Stimulated activated CD4-positive, alpha-beta T cell treated with anti-CD3 and anti-CD28 coated beads, TNF-alpha, amount 100 ng/mL, for 1 hour (primary cell): ENCODE data around the gene CABP5.
"Not testable (repeated sequence)": the region's sequence is repeated elsewhere in the genome, so short reads cannot be mapped to it uniquely, and the experiment has no call there.

ENCODE experiments used
- DNase-seq, 3 donors: peaks; one replicate each; pipeline ENCODE4 v3.0.0-alpha.2; 2020; ENCODE audit warnings: low read depth in 3 of 3, low spot score in 1 of 3

CABP5 gene

GRCh38 chr19:48043675-48044258 is at the start of gene CABP5:
TSS of gene CABP5 (minus strand) at chr19:48044079. CDS start at chr19:48043922, 157 bp downstream.
- no peak for DNase-seq

DNA sequence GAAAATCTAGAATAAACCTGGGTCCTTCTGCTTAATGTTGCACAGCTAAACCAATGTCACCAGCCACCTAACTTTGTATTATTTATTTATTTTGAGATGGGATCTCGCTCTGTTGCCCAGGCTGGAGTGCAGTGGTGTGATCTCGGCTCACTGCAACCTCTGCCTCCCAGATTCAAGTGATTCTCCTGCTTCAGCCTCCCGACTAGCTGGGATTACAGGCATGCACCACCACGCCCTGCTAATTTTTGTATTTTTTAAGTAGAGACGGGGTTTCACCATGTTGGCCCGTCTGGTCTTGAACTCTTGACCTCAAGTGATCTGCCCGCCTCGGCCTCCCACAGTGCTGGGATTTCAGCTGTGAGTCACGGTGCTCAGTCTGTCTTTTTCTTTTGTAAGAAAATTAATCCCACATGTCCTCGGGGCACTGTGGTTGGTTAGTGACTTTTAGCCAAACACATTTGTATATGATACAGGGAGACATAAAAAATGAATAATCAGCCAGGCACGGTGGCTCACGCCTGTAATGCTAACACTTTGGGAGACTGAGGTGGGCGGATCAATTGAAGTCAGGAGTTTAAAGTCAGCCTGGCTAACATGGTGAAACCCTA is 47.3 kb upstream of the CABP5 start:
- not testable (repeated sequence) for DNase-seq

- no peak for DNase-seq
Measured at GRCh38 chr19:48090281-48090802, 46.5 kb upstream of the CABP5 start.

GRCh38 chr19:48088991-48089390 is 45.1 kb upstream of the CABP5 start:
- DNase-seq, result not testable (repeated sequence)

GRCh38 chr19:48085904-48086864 is 42.3 kb upstream of the CABP5 start:
- no peak for DNase-seq

DNA sequence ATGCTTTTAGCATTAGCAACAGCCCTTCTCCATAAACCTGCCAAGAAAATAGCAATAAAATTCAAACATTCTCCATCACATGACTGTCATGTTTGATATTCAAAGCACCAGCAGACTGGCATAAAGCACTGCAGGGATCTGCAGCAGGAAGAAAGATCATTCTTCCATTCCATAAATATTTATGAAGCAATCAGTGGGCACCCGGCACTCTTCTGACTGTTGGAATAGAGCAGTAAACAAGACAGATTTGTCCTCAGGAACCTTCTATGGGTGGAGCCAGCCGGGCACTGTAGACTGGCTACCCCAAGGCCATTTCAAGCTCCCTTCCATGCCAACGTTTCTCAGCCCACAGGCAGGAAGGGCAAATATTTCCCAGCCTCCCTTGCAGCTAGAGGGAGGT is 41.2 kb upstream of the CABP5 start:
- DNase-seq, result no peak

DNA sequence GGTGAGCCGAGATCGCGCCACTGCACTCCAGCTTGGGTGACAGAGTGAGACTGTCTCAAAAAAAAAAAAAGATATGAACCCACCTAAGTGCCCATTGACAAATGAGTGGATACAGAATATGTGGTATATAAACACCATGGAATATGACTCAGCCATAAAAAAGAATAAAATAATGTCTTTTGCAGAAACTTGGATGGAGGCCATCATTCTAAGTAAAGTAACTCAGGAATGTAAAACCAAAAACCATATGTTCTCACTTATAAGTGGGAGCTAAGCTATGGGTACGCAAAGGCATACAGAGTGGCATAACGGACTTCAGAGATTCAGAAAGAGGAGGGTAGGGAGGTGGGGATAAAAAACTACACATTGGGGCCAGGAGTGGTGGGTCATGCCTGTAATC is 37.2 kb upstream of the CABP5 start:
- no peak for DNase-seq

DNA sequence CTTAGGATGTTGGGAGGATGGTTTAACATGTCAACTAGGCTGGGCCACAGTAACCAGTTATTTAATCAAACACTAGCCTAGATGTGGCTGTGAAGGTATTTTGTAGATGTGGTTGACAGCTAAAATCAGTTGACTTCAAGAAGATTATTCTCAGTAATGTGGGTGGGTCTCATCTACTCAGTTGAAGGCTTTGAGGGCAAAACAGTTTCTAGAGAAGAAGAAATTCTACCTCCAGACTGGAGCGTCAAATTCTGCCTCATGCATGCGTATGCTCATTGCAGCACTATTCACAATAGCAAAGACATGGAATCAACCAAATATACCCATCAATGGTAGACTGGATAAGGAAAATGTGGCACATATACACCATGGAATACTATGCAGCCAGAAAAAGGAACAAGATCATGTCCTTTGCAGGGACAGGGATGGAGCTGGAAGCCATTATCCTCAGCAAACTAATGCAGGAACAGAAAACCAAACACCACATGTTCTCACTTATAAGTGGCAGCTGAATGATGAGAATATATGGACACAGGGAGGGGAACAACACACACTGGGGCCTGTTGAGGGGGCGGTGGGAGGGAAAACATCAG is 26.4 kb upstream of the CABP5 start:
- DNase-seq, result not testable (repeated sequence)

- no peak for DNase-seq
Measured at GRCh38 chr19:48069435-48069834, 25.6 kb upstream of the CABP5 start.

DNA sequence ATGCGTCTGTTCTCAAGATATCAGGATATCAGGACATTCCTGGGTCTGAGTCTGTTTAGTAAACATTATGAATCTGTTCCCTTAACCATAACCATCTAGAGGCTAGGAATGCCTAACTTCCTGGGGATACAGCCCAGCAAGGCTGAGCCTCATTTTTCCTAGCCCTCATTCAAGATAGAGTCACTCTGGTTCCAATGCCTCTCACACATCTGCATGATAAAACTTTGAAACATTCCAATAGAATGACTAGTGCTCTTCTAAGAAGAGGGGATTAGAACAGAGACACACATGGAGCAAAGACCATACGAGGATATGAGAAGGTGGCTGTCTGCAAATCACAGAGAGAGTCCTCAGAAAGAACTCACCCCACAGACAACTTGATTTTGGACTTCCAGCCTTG is 20.6 kb upstream of the CABP5 start:
- no peak for DNase-seq

DNA sequence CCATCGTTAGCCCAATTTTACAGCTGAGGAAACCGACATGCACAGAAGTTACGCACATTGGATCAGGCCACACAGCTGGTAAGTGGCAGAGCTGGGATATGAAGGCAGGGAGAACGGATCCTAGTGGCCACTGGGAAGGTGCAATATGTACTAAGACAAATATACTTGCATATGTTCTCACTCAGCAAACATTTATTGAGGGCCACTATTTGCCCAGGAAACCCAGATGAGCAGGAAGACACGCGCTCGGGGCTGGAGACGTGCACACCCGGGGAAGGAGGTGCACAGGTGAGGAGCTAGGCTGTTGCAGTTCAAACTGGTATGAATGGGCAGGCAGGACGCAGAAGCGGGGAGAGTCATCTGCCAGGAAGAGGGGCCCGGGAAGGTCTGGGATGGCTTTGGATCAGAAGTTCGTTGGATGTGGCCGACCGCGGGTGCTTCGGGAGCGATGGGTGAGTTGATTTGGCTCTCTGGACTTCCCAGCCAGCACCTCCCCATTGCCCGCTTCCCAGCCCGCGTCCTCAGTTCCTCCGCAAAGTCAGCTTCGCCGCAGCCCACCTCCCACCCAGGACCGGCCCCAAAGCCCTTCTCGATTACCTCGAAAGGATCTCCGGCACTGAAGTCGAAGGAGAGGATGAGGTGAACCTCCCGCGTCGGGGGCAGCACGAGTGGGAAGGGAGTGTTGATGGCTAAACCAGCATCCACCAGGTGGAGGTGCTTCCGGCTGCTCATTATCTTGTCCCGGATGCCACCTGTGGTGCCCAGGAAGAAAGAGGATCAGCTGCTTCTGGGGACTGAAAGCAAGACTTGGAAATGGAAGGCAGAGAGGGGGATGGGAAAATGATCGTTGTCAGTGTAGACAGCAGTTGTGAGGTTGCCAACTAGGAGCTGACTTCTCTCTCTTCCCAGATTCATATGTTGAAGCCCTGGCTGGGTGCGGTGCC is 17.8 kb upstream of the CABP5 start:
- no peak for DNase-seq

DNA sequence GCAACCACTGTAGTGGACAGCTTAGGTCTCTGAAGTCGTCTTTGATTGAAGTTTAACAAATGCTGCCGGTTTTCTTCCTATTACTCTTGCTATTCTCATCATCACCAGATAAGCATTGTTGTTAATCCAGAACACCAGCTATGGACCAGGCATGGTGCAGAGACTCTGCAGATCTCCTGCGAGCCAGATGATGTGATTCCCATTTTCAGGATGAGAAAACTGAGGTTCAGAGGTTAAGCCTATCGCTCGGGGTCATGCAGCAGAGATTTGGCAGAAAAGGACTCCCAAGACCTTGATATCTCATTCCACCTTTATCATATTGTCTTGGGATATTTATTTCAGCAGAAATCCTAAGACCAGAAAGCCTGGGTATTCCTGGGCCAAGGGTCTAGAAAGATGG is 16.5 kb upstream of the CABP5 start:
- no peak for DNase-seq

DNA sequence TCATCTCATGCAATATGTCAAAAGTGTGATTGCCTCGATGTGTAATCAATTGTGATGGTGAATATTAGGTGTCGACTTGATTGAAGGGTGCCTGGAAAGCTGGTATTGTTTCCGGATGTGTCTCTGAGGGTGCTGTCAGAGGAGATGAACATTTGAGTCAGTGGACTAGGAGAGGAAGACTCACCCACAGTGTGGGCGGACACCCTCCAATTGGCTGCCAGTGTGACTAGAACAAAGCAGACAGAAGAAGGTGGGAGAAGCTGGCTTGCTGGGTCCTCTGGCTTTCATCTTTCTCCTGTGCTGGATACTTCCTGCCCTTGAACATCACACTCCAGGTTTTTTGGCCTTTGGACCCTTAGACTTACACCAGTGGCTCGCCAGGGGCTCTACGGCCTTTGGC is 15.5 kb upstream of the CABP5 start:
- DNase-seq, result no peak

DNA sequence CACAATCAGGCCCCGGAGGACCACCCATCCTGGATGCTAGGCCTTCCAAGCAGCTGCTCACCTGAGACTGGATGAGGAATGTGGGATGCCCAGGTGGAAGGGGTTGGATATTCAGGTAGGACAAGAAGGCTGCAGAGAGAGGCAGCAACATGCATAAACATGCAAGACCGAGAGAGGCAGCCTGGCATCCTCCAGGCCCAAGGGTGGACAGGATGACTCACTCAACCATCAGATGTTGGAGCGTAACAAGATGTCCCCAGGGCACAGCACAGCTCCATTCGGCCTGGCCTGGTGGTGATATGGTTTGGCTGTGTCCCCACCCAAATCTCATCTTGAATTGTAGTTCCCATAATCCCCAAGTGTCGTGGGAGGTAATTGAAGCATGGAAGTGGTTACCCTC is 10.0 kb upstream of the CABP5 start:
- no peak for DNase-seq

DNA sequence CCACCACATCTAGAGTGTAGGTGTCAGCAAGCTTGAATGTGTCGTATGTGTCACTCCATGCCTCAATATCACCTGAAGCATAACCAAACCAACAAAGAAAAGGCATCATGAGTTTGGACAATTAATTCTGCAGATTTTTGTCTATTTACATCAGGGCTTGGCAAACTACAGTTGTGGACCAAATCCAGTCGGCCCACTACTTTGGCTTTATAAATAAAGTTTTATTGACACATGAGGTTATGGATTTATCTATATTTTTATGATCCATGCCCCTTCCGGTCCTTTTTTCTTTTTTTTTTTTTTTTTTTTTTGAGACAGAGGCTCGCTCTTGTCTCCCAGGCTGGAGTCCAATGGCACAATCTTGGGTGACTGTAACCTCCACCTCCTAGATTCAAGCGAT is 9.2 kb upstream of the CABP5 start:
- DNase-seq, result no peak

DNA sequence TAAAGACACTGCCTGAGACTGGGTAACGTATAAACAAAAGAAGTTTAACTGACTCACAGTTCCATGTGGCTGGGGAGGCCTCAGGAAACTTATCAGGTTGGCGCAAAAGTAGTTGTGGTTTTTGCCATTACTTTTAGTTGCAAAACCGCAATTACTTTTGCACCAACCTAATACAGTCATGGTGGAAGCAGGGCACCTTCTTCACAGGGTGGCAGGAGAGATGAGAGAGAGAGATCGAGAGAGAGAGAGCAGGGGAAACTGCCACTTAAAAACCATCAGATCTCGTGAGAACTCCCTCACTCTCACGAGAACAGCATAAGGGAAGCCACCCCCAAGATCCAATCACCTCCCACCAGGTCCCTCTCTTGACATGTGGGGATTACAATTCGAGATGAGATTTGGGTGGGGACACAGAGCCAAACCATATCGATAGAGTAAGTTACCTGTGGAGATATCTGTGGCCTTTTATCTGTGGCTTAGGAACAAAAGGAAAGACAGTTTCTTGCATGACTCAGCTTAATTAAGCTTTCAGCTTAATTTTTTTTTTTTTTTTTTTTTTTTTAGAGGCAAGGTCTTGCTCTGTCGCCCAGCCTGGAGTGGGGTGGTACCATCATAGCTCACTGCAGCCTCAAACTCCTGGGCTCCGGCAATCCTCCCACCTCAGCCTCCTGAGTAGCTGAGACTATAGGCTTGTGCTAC is 7.6 kb upstream of the CABP5 start:
- no peak for DNase-seq

- DNase-seq, result no peak
Measured at GRCh38 chr19:48044561-48044960, 682 bp upstream of the CABP5 start.

GRCh38 chr19:48041877-48042580 is 1.9 kb downstream of the CABP5 start:
- DNase-seq, result no peak

GRCh38 chr19:48036765-48037164 is 7.1 kb downstream of the CABP5 start:
- DNase-seq, result no peak
